GM12878 (cell line): ENCODE results near the gene MAGEB10. TPM values are rescaled to one million over a fixed set of nuclear protein-coding genes. Genes with fewer than 3 reads are reported as not detected.

Experiments
- ATAC-seq: fragments of 200-7000 bp; cut with Tn5 transposase; 3 replicates; pipeline ENCODE4 v1.9.1; 2020; ENCODE audit warnings: mild to moderate bottlenecking, moderate library complexity
- BruUV-seq: library from RNA; stranded (reverse); fragments of 400-500 nt; replicated peaks from 2 replicates; lab custom pipeline; 2021; lab: Mats Ljungman, UMichigan
- CTCF ChIA-PET: fragments of 300-600 bp; sonication (Branson Sonifier 250); formaldehyde crosslinking; extraction: SDS; loops from one replicate; lab custom pipeline; 2021; ENCODE audit warnings: inconsistent platforms; lab: Yijun Ruan, JAX
- POLR2A ChIA-PET: fragments of 350-600 bp; formaldehyde crosslinking; extraction: SDS; loops from one replicate; lab custom pipeline; 2021; ENCODE audit warnings: inconsistent platforms; lab: Charles Lee
- RAD21 ChIA-PET: fragments of 300-600 bp; sonication (Branson Sonifier 250); formaldehyde crosslinking; loops from one replicate; lab custom pipeline; 2023; ENCODE audit warnings: antibody characterized with exemption; ENCODE audit not compliant: unreplicated experiment; lab: Charles Lee
- SMC1A ChIA-PET: fragments of 300-600 bp; sonication (Branson Sonifier 250); formaldehyde crosslinking; loops from one replicate; lab custom pipeline; 2023; ENCODE audit not compliant: unreplicated experiment, uncharacterized antibody; lab: Charles Lee
- DNase-seq: peaks from one replicate; pipeline ENCODE4 v3.0.0-alpha.2; 2011; ENCODE audit warnings: low read depth, low spot score
- FAIRE-seq: peaks from 3 replicates; lab custom pipeline; 2011; peaks lifted over from hg19 to GRCh38; lab: Jason Lieb, UNC
- H2AFZ ChIP-seq: 2 replicates; pipeline ENCODE4 v1.6.0; 2011; ENCODE audit warnings: low read depth, low read length, control low read depth; ENCODE audit not compliant: control insufficient read depth
- H3K27ac ChIP-seq: 2 replicates; pipeline ENCODE4 v1.5.1; 2011; ENCODE audit warnings: control low read depth; ENCODE audit not compliant: control insufficient read depth, insufficient read depth
- H3K27me3 ChIP-seq, 2 experiments: replicated peaks in 1 of 2; 2 replicates each; pipeline versions ENCODE4 v1.6.0 to v1.6.1; 2011; ENCODE audit warnings: low read length in 1 of 2; ENCODE audit not compliant: control insufficient read depth in 2 of 2, insufficient read depth in 2 of 2
- H3K36me3 ChIP-seq, 2 experiments: 2 replicates each; pipeline ENCODE4 v1.5.1; 2011; ENCODE audit warnings: low read length in 1 of 2; ENCODE audit not compliant: control insufficient read depth in 2 of 2, insufficient read depth in 2 of 2
- H3K4me1 ChIP-seq: 2 replicates; pipeline ENCODE4 v1.6.1; 2011; ENCODE audit warnings: mild to moderate bottlenecking, low read length, moderate library complexity, mixed read lengths; ENCODE audit not compliant: control insufficient read depth, insufficient read depth
- H3K4me2 ChIP-seq: 2 replicates; pipeline ENCODE4 v1.6.0; 2011; ENCODE audit warnings: control low read depth; ENCODE audit not compliant: control insufficient read depth, insufficient read depth
- H3K4me3 ChIP-seq: fragments of 200-600 bp; sonication (generic); 2 replicates; pipeline ENCODE4 v1.5.1; 2016
- H3K79me2 ChIP-seq: 2 replicates; pipeline ENCODE4 v1.6.0; 2011; ENCODE audit warnings: low read length; ENCODE audit not compliant: control insufficient read depth, insufficient read depth
- H3K9ac ChIP-seq: 2 replicates; pipeline ENCODE4 v1.8.0; 2011; ENCODE audit warnings: low read length, control low read depth, mixed read lengths; ENCODE audit not compliant: control insufficient read depth, insufficient read depth
- H3K9me3 ChIP-seq: replicated peaks from 3 replicates; pipeline ENCODE4 v1.5.1; 2011; ENCODE audit warnings: mild to moderate bottlenecking, low read length; ENCODE audit not compliant: control insufficient read depth, insufficient read depth
- H4K20me1 ChIP-seq: 2 replicates; pipeline ENCODE4 v1.6.0; 2011; ENCODE audit not compliant: control insufficient read depth, insufficient read depth
- CHD4 ChIP-seq: fragments of 200-600 bp; sonication (generic); IDR thresholded peaks from 2 replicates; pipeline ENCODE4 v1.6.1; 2016; ENCODE audit warnings: mild to moderate bottlenecking
- CTCF ChIP-seq, 3 experiments: IDR thresholded peaks in 2 of 3; conservative IDR thresholded peaks in 1 of 3; 2 replicates each; pipeline ENCODE4 v1.5.1; 2011; ENCODE audit warnings: low read depth in 3 of 3, low read length in 3 of 3, mild to moderate bottlenecking in 3 of 3, control low read depth in 2 of 3, moderate library complexity in 2 of 3, inconsistent platforms in 1 of 3, mixed read lengths in 1 of 3; ENCODE audit not compliant: control insufficient read depth in 2 of 3, insufficient read depth in 1 of 3; ENCODE audit errors: extremely low read depth in 1 of 3
- EZH2 ChIP-seq: IDR thresholded peaks from 2 replicates; pipeline ENCODE4 v1.6.1; 2012; ENCODE audit warnings: low read depth, mild to moderate bottlenecking, control low read depth, inconsistent platforms, low read length, borderline replicate concordance; ENCODE audit not compliant: control insufficient read depth
- KDM1A ChIP-seq: fragments of 200-600 bp; sonication (generic); IDR thresholded peaks from 2 replicates; pipeline ENCODE4 v1.6.1; 2016; ENCODE audit warnings: borderline replicate concordance
- LARP7 ChIP-seq: fragments of 450-650 bp; IDR thresholded peaks from 2 replicates; pipeline ENCODE4 v1.6.1; 2017; ENCODE audit warnings: mild to moderate bottlenecking
- MTA2 ChIP-seq: fragments of 450-650 bp; IDR thresholded peaks from 2 replicates; pipeline ENCODE4 v1.6.1; 2016; ENCODE audit warnings: low read depth, mild to moderate bottlenecking, moderate library complexity
- MTA3 ChIP-seq: IDR thresholded peaks from 2 replicates; pipeline ENCODE4 v1.6.1; 2012; ENCODE audit warnings: low read length, inconsistent platforms, borderline replicate concordance
- MYC ChIP-seq: IDR thresholded peaks from 2 replicates; pipeline ENCODE4 v1.6.1; 2011; ENCODE audit warnings: mild to moderate bottlenecking, low read length, moderate library complexity, inconsistent platforms; ENCODE audit not compliant: insufficient read depth, insufficient replicate concordance, insufficient read length, severe bottlenecking
- NR2C1 ChIP-seq: fragments of 450-650 bp; IDR thresholded peaks from 2 replicates; pipeline ENCODE4 v1.6.1; 2017; ENCODE audit warnings: antibody characterized with exemption, mild to moderate bottlenecking, moderate library complexity
- SIX5 ChIP-seq: IDR thresholded peaks from 2 replicates; pipeline ENCODE4 v1.6.1; 2011; ENCODE audit warnings: mild to moderate bottlenecking, low read depth, low read length, moderate library complexity; ENCODE audit not compliant: severe bottlenecking
- SMC3 ChIP-seq: IDR thresholded peaks from 2 replicates; pipeline ENCODE4 v1.6.1; 2011; ENCODE audit warnings: low read length, improper control_type of control experiment, borderline replicate concordance
- SPI1 ChIP-seq: IDR thresholded peaks from 2 replicates; pipeline ENCODE4 v1.6.1; 2011; ENCODE audit warnings: low read depth, mild to moderate bottlenecking, low read length, moderate library complexity, borderline replicate concordance; ENCODE audit not compliant: insufficient read depth
- STAT3 ChIP-seq: IDR thresholded peaks from 2 replicates; pipeline ENCODE4 v1.6.1; 2011; ENCODE audit warnings: low read depth, low read length, improper control_type of control experiment
- SUPT20H ChIP-seq: IDR thresholded peaks from 2 replicates; pipeline ENCODE4 v1.6.1; 2011; ENCODE audit warnings: low read depth, mild to moderate bottlenecking, low read length, moderate library complexity, borderline replicate concordance; ENCODE audit not compliant: control insufficient read depth
- ZBTB40 ChIP-seq: fragments of 450-650 bp; IDR thresholded peaks from 2 replicates; pipeline ENCODE4 v1.6.1; 2016; ENCODE audit warnings: mild to moderate bottlenecking, moderate library complexity, borderline replicate concordance
- ZSCAN29 ChIP-seq: fragments of 450-650 bp; IDR thresholded peaks from 2 replicates; pipeline ENCODE4 v1.6.1; 2017; ENCODE audit warnings: mild to moderate bottlenecking, moderate library complexity
- WGBS: methylation state at CpG from one replicate; pipeline ENCODE4 v1.1.6; 2016; ENCODE audit warnings: low lambda C conversion rate; ENCODE audit not compliant: insufficient replicate concordance, insufficient coverage; ENCODE audit errors: missing lambda C conversion rate; 5-methylcytosine and 5-hydroxymethylcytosine counted together
- in situ Hi-C: fragments of 300-500 bp; cut with MboI; formaldehyde crosslinking; loops from 9 replicates; pipeline ENCODE4 v1.14.3; 2018; ENCODE audit warnings: mixed read lengths
- intact Hi-C: fragments of 100-400 bp; cut with micrococcal nuclease; formaldehyde crosslinking; loops from one replicate; pipeline ENCODE4 v1.14.2; 2022; ENCODE audit not compliant: unreplicated experiment
- polyA plus RNA-seq, 11 experiments: library from polyadenylated mRNA; depleted of rRNA in 4 of 11; unstranded in 6 of 11; stranded (reverse) in 5 of 11; fragments of >200 nt; fragmentation: Nextera tagmentation in 4 of 11; fragmentation: Illumina TruSeq in 1 of 11; extraction: Ambion mirVana in 4 of 11; extraction: Trizol in 1 of 11; gene quantifications; 1 replicate in 1 of 11; 2 replicates in 10 of 11; pipeline versions ENCODE4 v1.2.1 to v1.2.3, GENCODE V29; 2011 to 2016; ENCODE audit warnings: inconsistent platforms in 2 of 11, missing spikeins in 2 of 11, low read depth in 1 of 11
- total RNA-seq, 4 experiments: library from RNA; depleted of rRNA in 3 of 4; stranded (reverse); fragments of >200 nt in 3 of 4; fragmentation: Illumina TruSeq in 1 of 4; extraction: Trizol in 1 of 4; gene quantifications; 2 replicates each; pipeline versions ENCODE4 v1.2.1 to v1.2.3, GENCODE V29; 2013 to 2021
- TF ChIP-seq, protein P1 (sequence below): fragments of 450-650 bp; IDR thresholded peaks from 2 replicates; pipeline ENCODE4 v1.6.1; 2017; ENCODE audit warnings: borderline replicate concordance
- TF ChIP-seq, protein P2 (sequence below): IDR thresholded peaks from 2 replicates; pipeline ENCODE4 v1.6.1; 2011; ENCODE audit warnings: low read depth, mild to moderate bottlenecking, low read length, moderate library complexity, borderline replicate concordance; ENCODE audit errors: extremely low read depth

The MAGEB10 gene
- total and polyA plus RNA-seq, 10 of the 15 experiments (the other 5 are each of a cell fraction or from before 2014, with no cell fraction given), result not detected

DNA sequence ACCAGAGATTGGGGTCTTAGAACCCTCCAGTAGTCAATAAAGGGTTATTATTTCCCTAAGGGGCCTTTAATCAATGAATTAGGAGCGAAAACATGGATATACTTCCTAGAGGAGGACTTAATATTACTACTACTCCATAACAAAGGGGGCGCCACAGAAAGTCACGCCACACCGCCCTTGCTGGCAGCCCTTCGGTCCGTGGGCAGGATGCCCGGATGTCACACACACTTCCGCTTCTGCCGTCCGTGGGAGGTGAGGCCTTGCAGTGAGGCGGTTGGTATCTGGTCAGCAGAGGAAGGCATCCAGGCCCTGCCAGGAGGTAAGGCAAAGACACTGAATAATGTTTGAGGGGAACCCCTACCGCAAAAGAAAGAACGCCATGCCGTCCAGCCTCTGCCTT is 436 bp downstream of the MAGEB10 start:
- Histone ChIP-seq H3K4me3 (no peak overlapping the region), H2AFZ (no peak overlapping the region), H3K4me2 (no peak overlapping the region), H3K4me1 (no peaks in the 10 kb centered on the region), H3K9me3 (no peaks in the 10 kb centered on the region; the same call in 2 of the 3 replicates), H3K79me2 (no peaks in the 10 kb centered on the region), H4K20me1 (no peaks in the 10 kb centered on the region), H3K27me3 (no peaks in the 10 kb centered on the region), H3K9ac (no peak overlapping the region), H3K27ac (no peak overlapping the region), H3K36me3 (no peaks in the 10 kb centered on the region)
- no peak for ATAC-seq
- ChIA-PET CTCF (no interaction called here), RAD21 (no interaction called here), SMC1A (no interaction called here), POLR2A (no interaction called here)
- 77% methylated on average over 14 of the region's 14 CpGs for WGBS
- in situ Hi-C loops (no loop called here), intact Hi-C loops (no loop called here)
- no TSS peak for BruUV-seq
- no peak for FAIRE-seq
- no peak for DNase-seq
- no peak for TF ChIP-seq STAT3
- TF ChIP-seq NR2C1, result no peak
- TF ChIP-seq, protein P1, sequence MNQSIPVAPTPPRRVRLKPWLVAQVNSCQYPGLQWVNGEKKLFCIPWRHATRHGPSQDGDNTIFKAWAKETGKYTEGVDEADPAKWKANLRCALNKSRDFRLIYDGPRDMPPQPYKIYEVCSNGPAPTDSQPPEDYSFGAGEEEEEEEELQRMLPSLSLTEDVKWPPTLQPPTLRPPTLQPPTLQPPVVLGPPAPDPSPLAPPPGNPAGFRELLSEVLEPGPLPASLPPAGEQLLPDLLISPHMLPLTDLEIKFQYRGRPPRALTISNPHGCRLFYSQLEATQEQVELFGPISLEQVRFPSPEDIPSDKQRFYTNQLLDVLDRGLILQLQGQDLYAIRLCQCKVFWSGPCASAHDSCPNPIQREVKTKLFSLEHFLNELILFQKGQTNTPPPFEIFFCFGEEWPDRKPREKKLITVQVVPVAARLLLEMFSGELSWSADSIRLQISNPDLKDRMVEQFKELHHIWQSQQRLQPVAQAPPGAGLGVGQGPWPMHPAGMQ, result no peak
- no peak for TF ChIP-seq CHD4
- no peak for TF ChIP-seq ZBTB40
- TF ChIP-seq MYC, result no peak
- TF ChIP-seq LARP7, result no peak
- TF ChIP-seq ZSCAN29, result no peak
- TF ChIP-seq MTA3, result no peak
- TF ChIP-seq EZH2, result no peak
- TF ChIP-seq SUPT20H, result no peak
- no peak for TF ChIP-seq SIX5
- TF ChIP-seq, protein P2, sequence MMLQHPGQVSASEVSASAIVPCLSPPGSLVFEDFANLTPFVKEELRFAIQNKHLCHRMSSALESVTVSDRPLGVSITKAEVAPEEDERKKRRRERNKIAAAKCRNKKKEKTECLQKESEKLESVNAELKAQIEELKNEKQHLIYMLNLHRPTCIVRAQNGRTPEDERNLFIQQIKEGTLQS, result no peak
- TF ChIP-seq KDM1A, result no peak
- TF ChIP-seq SMC3, result no peak
- no peak for TF ChIP-seq MTA2
- TF ChIP-seq SPI1, result no peak
- TF ChIP-seq CTCF (IDR thresholded peaks at IDR 0.05 in 2 of 3, conservative IDR thresholded peaks at IDR 0.05 in 1 of 3; ENCODE audit: control insufficient read depth in 2 of 3, extremely low read depth in 1 of 3, insufficient read depth in 1 of 3, low read depth in 3 of 3, low read length in 3 of 3), result no peak
